PFSK-1 (cell line): ENCODE measurements around the gene GZMH.

Experiments
- FOXP2 ChIP-seq: optimal IDR thresholded peaks from 2 replicates; pipeline ENCODE3; 2011; ENCODE audit warnings: borderline replicate concordance, control low read depth, inconsistent platforms; ENCODE audit not compliant: insufficient read depth; ENCODE audit errors: extremely low read length, extremely low read depth
- POLR2AphosphoS5 ChIP-seq: IDR thresholded peaks from 2 replicates; pipeline ENCODE4 v1.6.1; 2012; ENCODE audit warnings: low read depth, mild to moderate bottlenecking, control low read depth, low read length, moderate library complexity
- REST ChIP-seq, 2 experiments: IDR thresholded peaks; 2 replicates each; pipeline versions ENCODE4 v1.6.1 to v1.8.0; 2011 to 2012; ENCODE audit warnings: low read depth in 2 of 2, low read length in 2 of 2, control low read depth in 1 of 2, inconsistent platforms in 1 of 2, mild to moderate bottlenecking in 1 of 2, moderate library complexity in 1 of 2; ENCODE audit not compliant: insufficient read depth in 1 of 2
- SIN3A ChIP-seq: IDR thresholded peaks from 2 replicates; pipeline ENCODE4 v1.6.1; 2012; ENCODE audit warnings: mild to moderate bottlenecking, low read length, moderate library complexity, borderline replicate concordance; ENCODE audit not compliant: insufficient read depth
- TAF1 ChIP-seq: IDR thresholded peaks from 2 replicates; pipeline ENCODE4 v1.6.1; 2012; ENCODE audit warnings: low read length, control low read depth, borderline replicate concordance; ENCODE audit not compliant: insufficient read depth

GRCh38 chr14:24632336-24632735 lies 22.9 kb upstream of the GZMH start:
- no peak for TF ChIP-seq TAF1
- no peak for TF ChIP-seq REST (IDR thresholded peaks at IDR 0.05; ENCODE audit: insufficient read depth in 1 of 2, low read depth in 2 of 2, low read length in 2 of 2)
- no peak for TF ChIP-seq POLR2AphosphoS5
- no peak for TF ChIP-seq SIN3A
- TF ChIP-seq FOXP2: no peak
